NCI-H526 (cell line): ENCODE data around the gene WDR7.

ENCODE experiments used
- DNase-seq, 2 experiments: peaks; one replicate each; lab custom pipeline; 2025; lab: John Stamatoyannopoulos, UW

Gene WDR7

GRCh38 chr18:56650944-56651770 is at the start of gene WDR7:
Gene WDR7, plus strand, starts transcription at chr18:56651359. Its CDS starts 21,157 bp downstream, at chr18:56672516.
- peak; percentile 98 to 99 for DNase-seq

- DNase-seq, result no peak
Observed at GRCh38 chr18:56606618-56607017, 44.5 kb upstream of the WDR7 start.

- no peak for DNase-seq
Observed at GRCh38 chr18:56615738-56616520, 35.2 kb upstream of the WDR7 start.

- DNase-seq, result no peak
Observed at GRCh38 chr18:56627991-56628390, 23.2 kb upstream of the WDR7 start.

- DNase-seq, result no peak
Observed at GRCh38 chr18:56632070-56633022, 18.8 kb upstream of the WDR7 start.

GRCh38 chr18:56635007-56635406 is 16.2 kb upstream of the WDR7 start:
- no peak for DNase-seq

GRCh38 chr18:56637176-56637575 is 14.0 kb upstream of the WDR7 start:
- DNase-seq, result no peak

- DNase-seq, result peak in 1 of 2 experiments; percentile 38
Observed at GRCh38 chr18:56637711-56638231, 13.4 kb upstream of the WDR7 start.

GRCh38 chr18:56638232-56639103 is 12.7 kb upstream of the WDR7 start, which contains the start of gene TXNL1:
Gene TXNL1, minus strand, starts transcription at chr18:56638592. Its CDS starts 152 bp downstream, at chr18:56638440.
- DNase-seq, result peak; percentile 97 to 99

GRCh38 chr18:56639104-56639381 is 12.1 kb upstream of the WDR7 start:
- peak; percentile 73 to 75 for DNase-seq

GRCh38 chr18:56639571-56639970 is 11.6 kb upstream of the WDR7 start:
- no peak for DNase-seq

GRCh38 chr18:56641714-56642337 is 9.3 kb upstream of the WDR7 start:
- no peak for DNase-seq

GRCh38 chr18:56643381-56643780 is 7.8 kb upstream of the WDR7 start:
- DNase-seq, result no peak

GRCh38 chr18:56645415-56646016 is 5.6 kb upstream of the WDR7 start:
- peak in 1 of 2 experiments; percentile 50 for DNase-seq

- no peak for DNase-seq
Observed at GRCh38 chr18:56647071-56647470, 4.1 kb upstream of the WDR7 start.

- no peak for DNase-seq
Observed at GRCh38 chr18:56647951-56648893, 2.9 kb upstream of the WDR7 start.

- DNase-seq, result no peak
Observed at GRCh38 chr18:56649996-56650395, 1.2 kb upstream of the WDR7 start.

GRCh38 chr18:56651771-56652092 is 573 bp downstream of the WDR7 start:
- DNase-seq, result no peak

- no peak for DNase-seq
Observed at GRCh38 chr18:56652802-56653201, 1.6 kb downstream of the WDR7 start.
